ENCODE measurements around the gene FHIT.

FHIT gene

GRCh38 chr3:59925946-59926345, 1325.3 kb downstream of the FHIT start:
- no peaks in the 10 kb centered on the region for H3K4me1 ChIP-seq (ENCODE audit: control insufficient read depth in 5 of 5, insufficient read depth in 5 of 5, low read length in 5 of 5)
- no peak overlapping the region for H3K9ac ChIP-seq (ENCODE audit: low read length in 5 of 5)
- peaks cover 0 to 2% (median 0%) of the 10 kb centered on the region in 5 donors for H3K36me3 ChIP-seq (ENCODE audit: control insufficient read depth in 5 of 5, insufficient read depth in 5 of 5, low read length in 5 of 5)
- no peaks in the 10 kb centered on the region for H3K27me3 ChIP-seq (ENCODE audit: control insufficient read depth in 5 of 5, insufficient read depth in 4 of 5, low read length in 5 of 5)
- H3K27ac ChIP-seq (ENCODE audit: low read depth, low read length) = no peak overlapping the region
- no peaks in the 10 kb centered on the region for H3K9me3 ChIP-seq (ENCODE audit: control insufficient read depth in 5 of 5, low read length in 5 of 5)
- no peak overlapping the region for H3K4me3 ChIP-seq (ENCODE audit: low read depth in 1 of 5, low read length in 5 of 5)

- Histone ChIP-seq H3K9ac (ENCODE audit: low read length in 5 of 5) (no peak overlapping the region), H3K4me1 (ENCODE audit: control insufficient read depth in 5 of 5, insufficient read depth in 5 of 5, low read length in 5 of 5) (no peaks in the 10 kb centered on the region), H3K27me3 (ENCODE audit: control insufficient read depth in 5 of 5, insufficient read depth in 4 of 5, low read length in 5 of 5) (no peaks in the 10 kb centered on the region), H3K36me3 (ENCODE audit: control insufficient read depth in 5 of 5, insufficient read depth in 5 of 5, low read length in 5 of 5) (peaks cover 0 to 2% (median 0%) of the 10 kb centered on the region in 5 donors), H3K9me3 (ENCODE audit: control insufficient read depth in 5 of 5, low read length in 5 of 5) (no peaks in the 10 kb centered on the region), H3K27ac (ENCODE audit: low read depth, low read length) (no peak overlapping the region), H3K4me3 (ENCODE audit: low read depth in 1 of 5, low read length in 5 of 5) (no peak overlapping the region)
These were observed 1329.1 kb downstream of the FHIT start for GRCh38 chr3:59922192-59922591.

GRCh38 chr3:59920822-59921221, 1330.4 kb downstream of the FHIT start:
- H3K27me3 ChIP-seq (ENCODE audit: control insufficient read depth in 5 of 5, insufficient read depth in 4 of 5, low read length in 5 of 5) = no peaks in the 10 kb centered on the region
- no peaks in the 10 kb centered on the region for H3K4me1 ChIP-seq (ENCODE audit: control insufficient read depth in 5 of 5, insufficient read depth in 5 of 5, low read length in 5 of 5)
- no peaks in the 10 kb centered on the region for H3K9me3 ChIP-seq (ENCODE audit: control insufficient read depth in 5 of 5, low read length in 5 of 5)
- H3K4me3 ChIP-seq (ENCODE audit: low read depth in 1 of 5, low read length in 5 of 5) = no peak overlapping the region
- no peak overlapping the region for H3K27ac ChIP-seq (ENCODE audit: low read depth, low read length)
- H3K36me3 ChIP-seq (ENCODE audit: control insufficient read depth in 5 of 5, insufficient read depth in 5 of 5, low read length in 5 of 5) = peaks cover 0 to 2% (median 0%) of the 10 kb centered on the region in 5 donors
- no peak overlapping the region for H3K9ac ChIP-seq (ENCODE audit: low read length in 5 of 5)

GRCh38 chr3:59919586-59919985, 1331.7 kb downstream of the FHIT start:
- no peaks in the 10 kb centered on the region for H3K4me1 ChIP-seq (ENCODE audit: control insufficient read depth in 5 of 5, insufficient read depth in 5 of 5, low read length in 5 of 5)

GRCh38 chr3:59914251-59914650, 1337.0 kb downstream of the FHIT start:
- H3K4me3 ChIP-seq (ENCODE audit: low read depth in 1 of 5, low read length in 5 of 5) = no peak overlapping the region
- no peak overlapping the region for H3K27ac ChIP-seq (ENCODE audit: low read depth, low read length)
- H3K27me3 ChIP-seq (ENCODE audit: control insufficient read depth in 5 of 5, insufficient read depth in 4 of 5, low read length in 5 of 5) = no peaks in the 10 kb centered on the region
- H3K36me3 ChIP-seq (ENCODE audit: control insufficient read depth in 5 of 5, insufficient read depth in 5 of 5, low read length in 5 of 5) = no peaks in the 10 kb centered on the region
- H3K9ac ChIP-seq (ENCODE audit: low read length in 5 of 5) = no peak overlapping the region
- H3K4me1 ChIP-seq (ENCODE audit: control insufficient read depth in 5 of 5, insufficient read depth in 5 of 5, low read length in 5 of 5) = no peaks in the 10 kb centered on the region
- H3K9me3 ChIP-seq (ENCODE audit: control insufficient read depth in 5 of 5, low read length in 5 of 5) = no peaks in the 10 kb centered on the region

More at GRCh38 chr3:59919586-59919985, 1331.7 kb downstream of the FHIT start:
- Histone ChIP-seq H3K4me3 (ENCODE audit: low read depth in 1 of 5, low read length in 5 of 5) (no peak overlapping the region), H3K36me3 (ENCODE audit: control insufficient read depth in 5 of 5, insufficient read depth in 5 of 5, low read length in 5 of 5) (peaks cover 0 to 2% (median 0%) of the 10 kb centered on the region in 5 donors), H3K27ac (ENCODE audit: low read depth, low read length) (no peak overlapping the region), H3K27me3 (ENCODE audit: control insufficient read depth in 5 of 5, insufficient read depth in 4 of 5, low read length in 5 of 5) (no peaks in the 10 kb centered on the region), H3K9me3 (ENCODE audit: control insufficient read depth in 5 of 5, low read length in 5 of 5) (no peaks in the 10 kb centered on the region), H3K9ac (ENCODE audit: low read length in 5 of 5) (no peak overlapping the region)

- Histone ChIP-seq H3K9me3 (ENCODE audit: control insufficient read depth in 5 of 5, low read length in 5 of 5) (no peaks in the 10 kb centered on the region), H3K36me3 (ENCODE audit: control insufficient read depth in 5 of 5, insufficient read depth in 5 of 5, low read length in 5 of 5) (no peaks in the 10 kb centered on the region), H3K4me3 (ENCODE audit: low read depth in 1 of 5, low read length in 5 of 5) (no peak overlapping the region), H3K4me1 (ENCODE audit: control insufficient read depth in 5 of 5, insufficient read depth in 5 of 5, low read length in 5 of 5) (no peaks in the 10 kb centered on the region), H3K27me3 (ENCODE audit: control insufficient read depth in 5 of 5, insufficient read depth in 4 of 5, low read length in 5 of 5) (no peaks in the 10 kb centered on the region), H3K9ac (ENCODE audit: low read length in 5 of 5) (no peak overlapping the region), H3K27ac (ENCODE audit: low read depth, low read length) (no peak overlapping the region)
These were observed 1337.6 kb downstream of the FHIT start for GRCh38 chr3:59913645-59914044.

GRCh38 chr3:59908701-59909100, 1342.6 kb downstream of the FHIT start:
- no peak overlapping the region for H3K9ac ChIP-seq (ENCODE audit: low read length in 5 of 5)
- no peaks in the 10 kb centered on the region for H3K27me3 ChIP-seq (ENCODE audit: control insufficient read depth in 5 of 5, insufficient read depth in 4 of 5, low read length in 5 of 5)
- no peak overlapping the region for H3K27ac ChIP-seq (ENCODE audit: low read depth, low read length)
- no peaks in the 10 kb centered on the region for H3K36me3 ChIP-seq (ENCODE audit: control insufficient read depth in 5 of 5, insufficient read depth in 5 of 5, low read length in 5 of 5)
- H3K4me1 ChIP-seq (ENCODE audit: control insufficient read depth in 5 of 5, insufficient read depth in 5 of 5, low read length in 5 of 5) = no peaks in the 10 kb centered on the region
- no peak overlapping the region for H3K4me3 ChIP-seq (ENCODE audit: low read depth in 1 of 5, low read length in 5 of 5)
- H3K9me3 ChIP-seq (ENCODE audit: control insufficient read depth in 5 of 5, low read length in 5 of 5) = peaks cover 0 to 5% (median 0%) of the 10 kb centered on the region in 5 donors

- H3K4me1 ChIP-seq (ENCODE audit: control insufficient read depth in 5 of 5, insufficient read depth in 5 of 5, low read length in 5 of 5) = no peaks in the 10 kb centered on the region
- no peak overlapping the region for H3K9ac ChIP-seq (ENCODE audit: low read length in 5 of 5)
- H3K27ac ChIP-seq (ENCODE audit: low read depth, low read length) = no peak overlapping the region
- no peak overlapping the region for H3K4me3 ChIP-seq (ENCODE audit: low read depth in 1 of 5, low read length in 5 of 5)
- H3K36me3 ChIP-seq (ENCODE audit: control insufficient read depth in 5 of 5, insufficient read depth in 5 of 5, low read length in 5 of 5) = no peaks in the 10 kb centered on the region
- peaks cover 0 to 5% (median 0%) of the 10 kb centered on the region in 5 donors for H3K9me3 ChIP-seq (ENCODE audit: control insufficient read depth in 5 of 5, low read length in 5 of 5)
- no peaks in the 10 kb centered on the region for H3K27me3 ChIP-seq (ENCODE audit: control insufficient read depth in 5 of 5, insufficient read depth in 4 of 5, low read length in 5 of 5)
These were observed 1343.0 kb downstream of the FHIT start for GRCh38 chr3:59908280-59908679.

- no peaks in the 10 kb centered on the region for H3K4me1 ChIP-seq (ENCODE audit: control insufficient read depth in 5 of 5, insufficient read depth in 5 of 5, low read length in 5 of 5)
- H3K9ac ChIP-seq (ENCODE audit: low read length in 5 of 5) = no peak overlapping the region
- no peaks in the 10 kb centered on the region for H3K27me3 ChIP-seq (ENCODE audit: control insufficient read depth in 5 of 5, insufficient read depth in 4 of 5, low read length in 5 of 5)
- peaks cover 0 to 5% (median 0%) of the 10 kb centered on the region in 5 donors for H3K9me3 ChIP-seq (ENCODE audit: control insufficient read depth in 5 of 5, low read length in 5 of 5)
- no peak overlapping the region for H3K27ac ChIP-seq (ENCODE audit: low read depth, low read length)
- H3K4me3 ChIP-seq (ENCODE audit: low read depth in 1 of 5, low read length in 5 of 5) = no peak overlapping the region
- no peaks in the 10 kb centered on the region for H3K36me3 ChIP-seq (ENCODE audit: control insufficient read depth in 5 of 5, insufficient read depth in 5 of 5, low read length in 5 of 5)
These were observed 1347.0 kb downstream of the FHIT start for GRCh38 chr3:59904296-59904695.

GRCh38 chr3:59899061-59899460, 1352.2 kb downstream of the FHIT start:
- Histone ChIP-seq H3K27ac (ENCODE audit: low read depth, low read length) (no peak overlapping the region), H3K9ac (ENCODE audit: low read length in 5 of 5) (no peak overlapping the region), H3K4me1 (ENCODE audit: control insufficient read depth in 5 of 5, insufficient read depth in 5 of 5, low read length in 5 of 5) (no peaks in the 10 kb centered on the region), H3K36me3 (ENCODE audit: control insufficient read depth in 5 of 5, insufficient read depth in 5 of 5, low read length in 5 of 5) (no peaks in the 10 kb centered on the region), H3K4me3 (ENCODE audit: low read depth in 1 of 5, low read length in 5 of 5) (no peak overlapping the region), H3K9me3 (ENCODE audit: control insufficient read depth in 5 of 5, low read length in 5 of 5) (no peaks in the 10 kb centered on the region), H3K27me3 (ENCODE audit: control insufficient read depth in 5 of 5, insufficient read depth in 4 of 5, low read length in 5 of 5) (no peaks in the 10 kb centered on the region)

GRCh38 chr3:59895972-59896371, 1355.3 kb downstream of the FHIT start:
- H3K27ac ChIP-seq (ENCODE audit: low read depth, low read length) = no peak overlapping the region
- H3K36me3 ChIP-seq (ENCODE audit: control insufficient read depth in 5 of 5, insufficient read depth in 5 of 5, low read length in 5 of 5) = no peaks in the 10 kb centered on the region
- H3K9me3 ChIP-seq (ENCODE audit: control insufficient read depth in 5 of 5, low read length in 5 of 5) = no peaks in the 10 kb centered on the region
- no peaks in the 10 kb centered on the region for H3K4me1 ChIP-seq (ENCODE audit: control insufficient read depth in 5 of 5, insufficient read depth in 5 of 5, low read length in 5 of 5)
- no peak overlapping the region for H3K4me3 ChIP-seq (ENCODE audit: low read depth in 1 of 5, low read length in 5 of 5)
- no peak overlapping the region for H3K9ac ChIP-seq (ENCODE audit: low read length in 5 of 5)
- no peaks in the 10 kb centered on the region for H3K27me3 ChIP-seq (ENCODE audit: control insufficient read depth in 5 of 5, insufficient read depth in 4 of 5, low read length in 5 of 5)
